Measurements from ENCODE around the gene PHACTR1.

Gene PHACTR1

DNA sequence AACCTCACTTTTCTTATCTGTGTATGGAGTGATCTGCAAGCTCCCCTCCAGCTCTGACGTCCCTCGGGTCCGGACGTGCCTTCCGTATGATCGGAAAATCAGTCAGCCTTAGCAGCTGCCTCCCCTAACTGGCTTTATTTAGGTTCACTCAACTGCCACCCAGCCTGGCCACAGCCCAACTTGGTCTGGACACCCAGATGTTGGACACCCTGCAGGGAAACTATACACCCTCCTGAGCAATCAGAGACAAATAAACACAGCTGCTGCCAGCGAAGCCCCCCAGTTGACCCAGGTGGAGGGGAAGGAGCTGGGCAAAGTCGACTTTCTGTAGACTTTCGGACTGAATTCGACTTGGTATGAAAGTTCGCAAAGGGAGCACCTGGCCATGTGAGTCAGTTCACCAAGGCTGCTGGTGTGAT, 582.8 kb downstream of the PHACTR1 start:
- Histone ChIP-seq H2AFZ (ENCODE audit: low read depth, low read length) (no peak overlapping the region), H3K4me2 (ENCODE audit: low read length) (peak overlapping the region; percentile 83), H3K4me1 (ENCODE audit: low read length) (peaks cover 86% of the 10 kb centered on the region), H3K9me3 (ENCODE audit: insufficient read depth, low read length) (no peaks in the 10 kb centered on the region), H3K4me3 (ENCODE audit: low read length) (peak overlapping the region; percentile 55), H4K20me1 (ENCODE audit: insufficient read depth, low read length) (no peaks in the 10 kb centered on the region), H3K36me3 (replicated peaks; ENCODE audit: low read depth, low read length) (peaks cover 14% of the 10 kb centered on the region), H3K9ac (ENCODE audit: low read length) (peak overlapping the region; percentile 22; the same call in 1 of the 2 replicates), H3K27ac (ENCODE audit: low read length) (peak overlapping the region; percentile 71), H3K27me3 (ENCODE audit: low read depth, low read length) (no peaks in the 10 kb centered on the region), H3K79me2 (ENCODE audit: low read length) (no peaks in the 10 kb centered on the region)
- TF ChIP-seq, protein P1, sequence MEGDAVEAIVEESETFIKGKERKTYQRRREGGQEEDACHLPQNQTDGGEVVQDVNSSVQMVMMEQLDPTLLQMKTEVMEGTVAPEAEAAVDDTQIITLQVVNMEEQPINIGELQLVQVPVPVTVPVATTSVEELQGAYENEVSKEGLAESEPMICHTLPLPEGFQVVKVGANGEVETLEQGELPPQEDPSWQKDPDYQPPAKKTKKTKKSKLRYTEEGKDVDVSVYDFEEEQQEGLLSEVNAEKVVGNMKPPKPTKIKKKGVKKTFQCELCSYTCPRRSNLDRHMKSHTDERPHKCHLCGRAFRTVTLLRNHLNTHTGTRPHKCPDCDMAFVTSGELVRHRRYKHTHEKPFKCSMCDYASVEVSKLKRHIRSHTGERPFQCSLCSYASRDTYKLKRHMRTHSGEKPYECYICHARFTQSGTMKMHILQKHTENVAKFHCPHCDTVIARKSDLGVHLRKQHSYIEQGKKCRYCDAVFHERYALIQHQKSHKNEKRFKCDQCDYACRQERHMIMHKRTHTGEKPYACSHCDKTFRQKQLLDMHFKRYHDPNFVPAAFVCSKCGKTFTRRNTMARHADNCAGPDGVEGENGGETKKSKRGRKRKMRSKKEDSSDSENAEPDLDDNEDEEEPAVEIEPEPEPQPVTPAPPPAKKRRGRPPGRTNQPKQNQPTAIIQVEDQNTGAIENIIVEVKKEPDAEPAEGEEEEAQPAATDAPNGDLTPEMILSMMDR (IDR thresholded peaks at IDR 0.05; ENCODE audit: low read depth, low read length) = no peak

DNA sequence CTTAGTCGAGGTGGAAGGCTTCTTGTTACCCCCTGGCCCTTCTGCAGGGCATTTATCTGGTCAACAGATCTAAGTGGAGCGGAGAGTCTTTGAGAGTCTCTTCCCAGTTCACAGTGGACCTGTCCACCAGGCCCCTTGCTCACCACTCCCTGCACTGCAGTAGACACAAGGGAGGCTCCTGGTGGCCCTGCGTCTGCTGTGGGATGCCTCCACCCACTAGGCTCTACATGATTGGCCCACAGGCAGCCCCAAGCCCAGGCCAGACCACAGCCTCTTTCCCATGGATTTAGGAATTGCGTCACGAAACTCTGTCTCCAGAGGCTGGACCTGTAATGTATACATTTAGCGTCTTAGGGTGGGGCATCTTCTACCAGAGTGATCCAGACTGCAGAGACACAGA, 583.4 kb downstream of the PHACTR1 start:
- no peaks in the 10 kb centered on the region for H3K79me2 ChIP-seq (ENCODE audit: low read length)
- no peaks in the 10 kb centered on the region for H4K20me1 ChIP-seq (ENCODE audit: insufficient read depth, low read length)
- H3K4me3 ChIP-seq (ENCODE audit: low read length) = peak overlapping the region; percentile 55
- H3K9ac ChIP-seq (ENCODE audit: low read length) = peak overlapping the region; percentile 37; the same call in 1 of the 2 replicates
- H3K36me3 ChIP-seq (replicated peaks; ENCODE audit: low read depth, low read length) = peaks cover 14% of the 10 kb centered on the region
- H2AFZ ChIP-seq (ENCODE audit: low read depth, low read length) = no peak overlapping the region
- TF ChIP-seq, protein P1 (IDR thresholded peaks at IDR 0.05; ENCODE audit: low read depth, low read length) = no peak
- no peak for TF ChIP-seq EZH2phosphoT487 (IDR thresholded peaks at IDR 0.05; ENCODE audit: low read depth)
- H3K27ac ChIP-seq (ENCODE audit: low read length) = peak overlapping the region; percentile 71
- H3K9me3 ChIP-seq (ENCODE audit: insufficient read depth, low read length) = no peaks in the 10 kb centered on the region
- peak overlapping the region; percentile 83 for H3K4me2 ChIP-seq (ENCODE audit: low read length)
- H3K4me1 ChIP-seq (ENCODE audit: low read length) = peaks cover 91% of the 10 kb centered on the region
- no peaks in the 10 kb centered on the region for H3K27me3 ChIP-seq (ENCODE audit: low read depth, low read length)

DNA sequence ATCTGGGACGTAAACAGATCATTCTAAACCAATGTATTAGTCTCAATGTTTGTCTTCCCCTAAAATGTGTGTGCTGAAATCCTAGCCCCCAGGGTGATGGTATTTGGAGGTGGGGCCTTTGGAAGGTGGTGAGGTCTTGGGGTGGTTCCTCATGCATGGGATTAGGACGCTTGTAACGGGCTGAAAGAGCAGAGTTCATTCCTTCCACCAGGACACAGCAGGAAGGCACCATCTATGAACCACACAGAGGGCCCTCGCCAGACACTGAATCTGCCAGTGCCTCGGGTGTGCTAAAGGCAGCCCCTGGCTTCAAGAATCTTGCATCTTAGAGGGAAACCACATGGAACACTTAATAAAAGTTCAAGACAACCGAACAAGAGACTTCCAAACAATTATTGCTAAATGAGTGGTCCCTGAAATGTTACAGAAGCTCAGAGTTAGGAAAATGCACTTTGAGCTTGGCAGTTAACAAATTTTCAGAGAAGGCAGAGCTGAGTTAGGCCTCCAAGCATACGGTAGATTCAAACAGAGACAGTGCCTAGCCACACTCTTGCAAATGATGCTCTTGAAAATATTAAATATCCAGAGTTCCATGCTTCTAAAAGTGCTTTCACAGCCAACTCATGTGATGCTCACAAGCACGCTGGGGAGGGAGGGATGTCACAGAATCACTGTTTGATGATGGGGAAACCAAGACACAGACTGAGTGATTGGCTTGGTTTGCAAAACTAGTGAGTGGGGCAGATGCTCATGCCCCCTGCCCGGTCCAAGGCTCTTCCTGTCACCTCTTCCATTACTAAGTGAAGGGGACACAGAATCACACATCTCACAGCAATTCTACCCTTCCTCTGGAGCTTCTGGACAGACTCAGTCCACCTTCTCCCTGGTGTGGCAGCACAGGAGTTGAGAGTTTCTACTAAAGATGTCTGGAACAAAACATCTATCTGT, 584.4 kb downstream of the PHACTR1 start:
- H3K27me3 ChIP-seq (ENCODE audit: low read depth, low read length) = no peaks in the 10 kb centered on the region
- TF ChIP-seq, protein P1 (IDR thresholded peaks at IDR 0.05; ENCODE audit: low read depth, low read length) = no peak
- no peak for TF ChIP-seq EZH2phosphoT487 (IDR thresholded peaks at IDR 0.05; ENCODE audit: low read depth)
- H3K4me3 ChIP-seq (ENCODE audit: low read length) = no peak overlapping the region
- peaks cover 98% of the 10 kb centered on the region for H3K4me1 ChIP-seq (ENCODE audit: low read length)
- H4K20me1 ChIP-seq (ENCODE audit: insufficient read depth, low read length) = no peaks in the 10 kb centered on the region
- H3K79me2 ChIP-seq (ENCODE audit: low read length) = no peaks in the 10 kb centered on the region
- H3K27ac ChIP-seq (ENCODE audit: low read length) = no peak overlapping the region
- H3K9me3 ChIP-seq (ENCODE audit: insufficient read depth, low read length) = no peaks in the 10 kb centered on the region
- peak overlapping the region; percentile 83; the same call in 1 of the 2 replicates for H3K4me2 ChIP-seq (ENCODE audit: low read length)
- H3K9ac ChIP-seq (ENCODE audit: low read length) = peak overlapping the region; percentile 37; the same call in 1 of the 2 replicates
- peaks cover 14% of the 10 kb centered on the region for H3K36me3 ChIP-seq (replicated peaks; ENCODE audit: low read depth, low read length)
- no peak overlapping the region for H2AFZ ChIP-seq (ENCODE audit: low read depth, low read length)

DNA sequence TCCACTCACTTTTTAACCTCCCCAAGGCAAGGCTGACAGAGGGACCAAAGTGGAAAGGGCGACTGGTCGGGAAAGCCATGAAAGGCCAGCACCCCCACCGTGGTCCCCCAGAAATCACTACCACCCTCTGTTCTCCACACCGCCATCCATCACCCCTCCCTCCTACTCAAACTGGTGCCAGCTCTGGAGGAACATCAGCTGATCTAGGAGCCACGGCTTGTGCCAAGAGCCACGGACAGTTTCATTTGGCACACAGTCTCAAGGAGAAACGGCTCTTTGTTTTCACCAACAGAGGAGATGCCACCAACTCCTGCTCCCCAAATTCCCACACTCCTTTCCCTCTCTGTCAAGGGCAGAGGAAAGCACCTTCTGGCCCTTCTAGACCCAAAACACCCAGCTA, 585.7 kb downstream of the PHACTR1 start:
- Histone ChIP-seq H3K9ac (ENCODE audit: low read length) (no peak overlapping the region), H3K79me2 (ENCODE audit: low read length) (no peaks in the 10 kb centered on the region), H3K36me3 (replicated peaks; ENCODE audit: low read depth, low read length) (peaks cover 14% of the 10 kb centered on the region), H2AFZ (ENCODE audit: low read depth, low read length) (no peak overlapping the region), H3K27ac (ENCODE audit: low read length) (peak overlapping the region; percentile 43), H3K27me3 (ENCODE audit: low read depth, low read length) (no peaks in the 10 kb centered on the region), H3K9me3 (ENCODE audit: insufficient read depth, low read length) (no peaks in the 10 kb centered on the region), H3K4me2 (ENCODE audit: low read length) (peak overlapping the region; percentile 71), H4K20me1 (ENCODE audit: insufficient read depth, low read length) (no peaks in the 10 kb centered on the region), H3K4me3 (ENCODE audit: low read length) (peak overlapping the region; percentile 47; the same call in 1 of the 2 replicates), H3K4me1 (ENCODE audit: low read length) (peaks cover 97% of the 10 kb centered on the region)
- no peak for TF ChIP-seq EZH2phosphoT487 (IDR thresholded peaks at IDR 0.05; ENCODE audit: low read depth)
- TF ChIP-seq, protein P1 (IDR thresholded peaks at IDR 0.05; ENCODE audit: low read depth, low read length) = no peak

Measured in OCI-LY3 (cell line).